Activated naive CD8-positive, alpha-beta T cell treated with anti-CD3 and anti-CD28 coated beads, Interleukin-2, amount 50 U/mL, for 24 hours (primary cell): Measurements from ENCODE around the gene TGFB1I1.
A peak's percentile ranks its signal among the peaks of the same experiment; 100 is the strongest.

Experiments used
- ATAC-seq: fragments of 150-1000 bp; cut with Tn5 transposase; one replicate; pipeline ENCODE4 v1.10.0; 2021
- DNase-seq: peaks from one replicate; pipeline ENCODE4 v3.0.0; 2021
- H3K27ac Mint-ChIP-seq: one replicate; pipeline ENCODE4 v1.8.0; 2021; ENCODE audit warnings: mild to moderate bottlenecking, mixed read lengths
- H3K27me3 Mint-ChIP-seq: one replicate; pipeline ENCODE4 v1.8.0; 2021; ENCODE audit warnings: mixed read lengths
- H3K36me3 Mint-ChIP-seq: one replicate; pipeline ENCODE4 v1.8.0; 2021; ENCODE audit warnings: low read depth, mixed read lengths
- H3K4me1 Mint-ChIP-seq: one replicate; pipeline ENCODE4 v1.8.0; 2021; ENCODE audit warnings: mixed read lengths
- H3K4me3 Mint-ChIP-seq: one replicate; pipeline ENCODE4 v1.8.0; 2021; ENCODE audit warnings: mild to moderate bottlenecking, moderate library complexity, mixed read lengths
- H3K9me3 Mint-ChIP-seq: one replicate; pipeline ENCODE4 v1.8.0; 2021; ENCODE audit warnings: mixed read lengths

Gene TGFB1I1

GRCh38 chr16:31459687-31460581 is 12.0 kb upstream of the TGFB1I1 start:
- H3K27ac Mint-ChIP-seq = peak overlapping the region; percentile 93
- H3K4me3 Mint-ChIP-seq = peak overlapping the region; percentile 91
- H3K9me3 Mint-ChIP-seq = no peaks in the 10 kb centered on the region
- ATAC-seq (peak; percentile 78), DNase-seq (peak; percentile 100)
- H3K4me1 Mint-ChIP-seq = peaks cover 47% of the 10 kb centered on the region
- H3K36me3 Mint-ChIP-seq = peaks cover 26% of the 10 kb centered on the region
- no peaks in the 10 kb centered on the region for H3K27me3 Mint-ChIP-seq

DNA sequence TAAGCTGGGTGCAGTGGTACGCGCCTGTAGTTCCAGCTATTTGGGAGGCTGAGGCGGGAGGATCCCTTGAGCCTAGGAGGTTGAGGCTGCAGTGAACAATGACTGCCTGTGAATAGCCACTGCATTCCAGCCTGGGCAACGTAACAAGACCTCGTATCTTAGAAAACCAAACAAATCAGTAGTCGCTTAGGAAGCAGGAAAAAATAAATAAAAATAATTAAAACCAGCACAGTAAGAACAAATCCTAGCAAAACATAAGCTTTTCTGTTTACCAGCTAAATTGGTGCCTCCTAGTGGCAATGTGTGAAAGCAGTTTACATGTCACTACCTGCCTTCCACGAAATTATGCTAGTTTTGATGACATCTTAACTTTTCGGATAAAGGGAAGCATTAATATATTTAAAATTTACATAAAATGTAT is 11.4 kb upstream of the TGFB1I1 start:
- no peak for DNase-seq
- Mint-ChIP-seq H3K9me3 (no peaks in the 10 kb centered on the region), H3K4me3 (peak overlapping the region; percentile 91), H3K27me3 (no peaks in the 10 kb centered on the region), H3K36me3 (peaks cover 26% of the 10 kb centered on the region), H3K27ac (peak overlapping the region; percentile 93), H3K4me1 (peaks cover 40% of the 10 kb centered on the region)
- ATAC-seq = no peak

- H3K27ac Mint-ChIP-seq = no peak overlapping the region
- no peak overlapping the region for H3K4me3 Mint-ChIP-seq
- peaks cover 22% of the 10 kb centered on the region for H3K36me3 Mint-ChIP-seq
- peaks cover 33% of the 10 kb centered on the region for H3K4me1 Mint-ChIP-seq
- H3K27me3 Mint-ChIP-seq = no peaks in the 10 kb centered on the region
- ATAC-seq (no peak), DNase-seq (no peak)
- H3K9me3 Mint-ChIP-seq = no peaks in the 10 kb centered on the region
Measured at GRCh38 chr16:31461201-31461920, 10.6 kb upstream of the TGFB1I1 start.

DNA sequence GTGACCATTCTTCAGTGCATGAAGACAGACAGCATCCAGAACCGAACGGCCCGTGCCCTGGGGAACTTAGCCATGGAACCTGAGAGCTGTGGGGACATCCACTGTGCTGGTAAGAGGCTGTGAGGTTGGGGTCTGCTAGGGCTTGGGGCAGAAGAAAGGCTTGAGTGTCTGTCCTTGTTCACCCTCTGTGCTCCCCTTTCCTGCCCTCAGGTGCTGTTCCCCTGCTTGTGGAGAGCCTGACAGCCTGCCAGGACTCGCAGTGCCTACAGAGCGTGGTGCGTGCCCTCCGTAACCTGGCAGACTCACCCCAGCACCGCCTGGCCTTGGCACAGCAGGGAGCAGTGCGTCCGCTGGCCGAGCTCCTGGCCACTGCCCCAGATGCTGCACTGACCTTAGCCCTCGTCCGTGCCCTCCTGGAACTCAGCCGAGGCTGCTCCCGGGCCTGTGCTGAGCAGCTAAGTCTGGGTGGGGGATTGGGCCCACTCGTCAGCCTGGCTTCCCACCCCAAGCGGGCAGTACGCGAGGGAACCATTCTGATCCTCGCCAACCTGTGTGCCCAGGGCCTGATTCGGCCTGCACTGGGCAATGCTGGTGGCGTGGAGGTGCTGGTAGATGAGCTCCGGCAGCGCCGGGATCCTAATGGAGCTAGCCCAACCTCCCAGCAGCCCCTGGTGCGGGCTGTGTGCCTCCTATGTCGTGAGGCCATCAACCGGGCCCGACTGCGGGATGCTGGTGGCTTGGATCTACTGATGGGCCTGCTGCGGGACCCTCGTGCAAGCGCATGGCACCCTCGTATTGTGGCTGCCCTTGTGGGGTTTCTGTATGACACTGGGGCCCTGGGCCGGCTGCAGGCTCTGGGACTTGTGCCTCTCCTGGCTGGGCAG is 9.8 kb upstream of the TGFB1I1 start:
- DNase-seq (no peak), ATAC-seq (no peak)
- Mint-ChIP-seq H3K9me3 (no peaks in the 10 kb centered on the region), H3K36me3 (peaks cover 22% of the 10 kb centered on the region), H3K4me1 (peaks cover 31% of the 10 kb centered on the region), H3K27ac (no peak overlapping the region), H3K4me3 (no peak overlapping the region), H3K27me3 (no peaks in the 10 kb centered on the region)

GRCh38 chr16:31464348-31464769 is 7.6 kb upstream of the TGFB1I1 start:
- no peak overlapping the region for H3K27ac Mint-ChIP-seq
- DNase-seq = no peak
- no peak overlapping the region for H3K4me3 Mint-ChIP-seq

GRCh38 chr16:31464781-31465260 is 7.1 kb upstream of the TGFB1I1 start:
- DNase-seq (no peak), ATAC-seq (no peak)
- Mint-ChIP-seq H3K27ac (no peak overlapping the region), H3K27me3 (no peaks in the 10 kb centered on the region), H3K4me3 (no peak overlapping the region), H3K9me3 (no peaks in the 10 kb centered on the region), H3K36me3 (peaks cover 20% of the 10 kb centered on the region), H3K4me1 (peaks cover 23% of the 10 kb centered on the region)

More at GRCh38 chr16:31464348-31464769, 7.6 kb upstream of the TGFB1I1 start:
- ATAC-seq = no peak
- Mint-ChIP-seq H3K36me3 (peaks cover 20% of the 10 kb centered on the region), H3K4me1 (peaks cover 23% of the 10 kb centered on the region), H3K27me3 (no peaks in the 10 kb centered on the region), H3K9me3 (no peaks in the 10 kb centered on the region)

- H3K4me1 Mint-ChIP-seq = peaks cover 13% of the 10 kb centered on the region
- no peaks in the 10 kb centered on the region for H3K27me3 Mint-ChIP-seq
- no peaks in the 10 kb centered on the region for H3K9me3 Mint-ChIP-seq
- H3K36me3 Mint-ChIP-seq = peaks cover 20% of the 10 kb centered on the region
- DNase-seq (no peak), ATAC-seq (no peak)
- H3K4me3 Mint-ChIP-seq = no peak overlapping the region
- no peak overlapping the region for H3K27ac Mint-ChIP-seq
Measured at GRCh38 chr16:31465788-31466370, 6.1 kb upstream of the TGFB1I1 start.

DNA sequence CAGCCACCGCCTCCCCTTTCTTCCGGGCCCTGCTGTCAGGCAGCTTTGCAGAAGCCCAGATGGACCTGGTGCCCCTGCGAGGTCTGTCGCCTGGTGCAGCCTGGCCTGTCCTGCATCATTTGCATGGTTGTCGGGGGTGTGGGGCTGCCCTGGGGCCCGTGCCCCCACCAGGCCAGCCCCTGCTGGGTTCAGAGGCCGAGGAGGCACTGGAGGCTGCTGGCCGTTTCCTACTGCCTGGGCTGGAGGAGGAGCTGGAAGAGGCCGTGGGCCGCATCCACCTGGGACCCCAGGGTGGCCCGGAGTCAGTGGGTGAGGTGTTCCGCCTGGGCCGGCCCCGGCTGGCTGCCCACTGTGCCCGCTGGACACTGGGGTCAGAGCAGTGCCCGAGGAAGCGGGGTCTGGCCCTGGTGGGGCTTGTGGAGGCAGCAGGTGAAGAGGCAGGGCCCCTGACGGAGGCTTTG is 5.5 kb upstream of the TGFB1I1 start:
- Mint-ChIP-seq H3K27ac (no peak overlapping the region), H3K27me3 (peaks cover 5% of the 10 kb centered on the region), H3K9me3 (no peaks in the 10 kb centered on the region), H3K4me1 (peaks cover 10% of the 10 kb centered on the region), H3K36me3 (peaks cover 20% of the 10 kb centered on the region), H3K4me3 (no peak overlapping the region)
- no peak for ATAC-seq
- no peak for DNase-seq

DNA sequence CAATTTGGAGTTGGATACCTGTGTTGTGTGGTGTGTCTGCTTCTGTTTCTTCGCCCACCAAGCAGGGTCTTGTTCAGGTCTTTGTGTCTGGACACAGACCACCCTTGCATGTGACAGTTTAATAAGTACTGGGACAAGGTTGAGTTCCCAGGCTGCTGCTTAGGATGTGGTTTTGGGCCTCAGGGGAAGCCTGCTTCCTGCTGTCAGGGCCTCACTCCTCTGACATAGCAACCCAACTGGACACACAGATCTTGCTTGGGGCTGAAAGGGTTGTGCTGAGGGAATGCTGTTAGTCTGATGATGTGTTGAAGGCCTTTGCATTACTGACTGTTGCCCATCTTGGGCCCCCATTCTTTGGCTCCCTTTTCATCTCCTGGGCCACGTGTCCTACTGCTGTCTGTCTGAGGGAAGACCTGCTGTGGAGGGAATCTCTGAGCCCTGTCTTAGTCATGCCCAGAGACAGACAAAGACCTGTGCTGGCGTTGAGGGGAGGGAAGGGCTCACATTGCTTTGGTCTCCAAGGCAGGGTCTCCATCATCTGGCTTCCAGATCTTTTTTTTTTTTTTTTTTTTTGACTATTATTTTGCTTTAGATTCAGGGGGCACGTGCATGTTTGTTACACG is 4.7 kb upstream of the TGFB1I1 start:
- no peaks in the 10 kb centered on the region for H3K9me3 Mint-ChIP-seq
- DNase-seq (no peak), ATAC-seq (no peak)
- H3K27ac Mint-ChIP-seq = no peak overlapping the region
- H3K27me3 Mint-ChIP-seq = peaks cover 9% of the 10 kb centered on the region
- H3K36me3 Mint-ChIP-seq = peaks cover 20% of the 10 kb centered on the region
- H3K4me1 Mint-ChIP-seq = peaks cover 11% of the 10 kb centered on the region
- H3K4me3 Mint-ChIP-seq = no peak overlapping the region

GRCh38 chr16:31467858-31468257 is 4.1 kb upstream of the TGFB1I1 start:
- ATAC-seq = no peak
- no peak overlapping the region for H3K27ac Mint-ChIP-seq
- peaks cover 19% of the 10 kb centered on the region for H3K36me3 Mint-ChIP-seq
- DNase-seq = no peak
- H3K9me3 Mint-ChIP-seq = no peaks in the 10 kb centered on the region
- H3K27me3 Mint-ChIP-seq = peaks cover 15% of the 10 kb centered on the region
- no peak overlapping the region for H3K4me3 Mint-ChIP-seq
- H3K4me1 Mint-ChIP-seq = peaks cover 14% of the 10 kb centered on the region

- H3K27me3 Mint-ChIP-seq = peaks cover 24% of the 10 kb centered on the region
- peaks cover 17% of the 10 kb centered on the region for H3K4me1 Mint-ChIP-seq
- ATAC-seq (no peak), DNase-seq (no peak)
- no peak overlapping the region for H3K27ac Mint-ChIP-seq
- H3K9me3 Mint-ChIP-seq = no peaks in the 10 kb centered on the region
- peaks cover 10% of the 10 kb centered on the region for H3K36me3 Mint-ChIP-seq
- H3K4me3 Mint-ChIP-seq = no peak overlapping the region
Measured at GRCh38 chr16:31470615-31471014, 1.3 kb upstream of the TGFB1I1 start.

GRCh38 chr16:31471241-31471874 is 594 bp upstream of the TGFB1I1 start:
- peaks cover 22% of the 10 kb centered on the region for H3K4me1 Mint-ChIP-seq
- ATAC-seq (no peak), DNase-seq (no peak)
- no peaks in the 10 kb centered on the region for H3K9me3 Mint-ChIP-seq
- no peak overlapping the region for H3K27ac Mint-ChIP-seq
- H3K36me3 Mint-ChIP-seq = peaks cover 8% of the 10 kb centered on the region
- H3K4me3 Mint-ChIP-seq = no peak overlapping the region
- H3K27me3 Mint-ChIP-seq = peaks cover 26% of the 10 kb centered on the region

GRCh38 chr16:31472709-31473203 is 804 bp downstream of the TGFB1I1 start:
- ATAC-seq (peak; percentile 12), DNase-seq (peak; percentile 50)
- H3K27me3 Mint-ChIP-seq = peaks cover 29% of the 10 kb centered on the region
- no peaks in the 10 kb centered on the region for H3K9me3 Mint-ChIP-seq
- no peaks in the 10 kb centered on the region for H3K36me3 Mint-ChIP-seq
- H3K4me1 Mint-ChIP-seq = peaks cover 19% of the 10 kb centered on the region
- H3K4me3 Mint-ChIP-seq = peak overlapping the region; percentile 55
- H3K27ac Mint-ChIP-seq = no peak overlapping the region
